Right lobe of liver (tissue), 4 donors: ENCODE data around the gene SYPL1.

Source experiments
- CTCF ChIP-seq, 4 donors: fragments of 200-600 bp in 3 of 4; fragments of 450-650 bp in 1 of 4; IDR thresholded peaks; one replicate each; pipeline versions ENCODE4 v1.5.1 to v1.8.0; 2016 to 2022; ENCODE audit warnings: antibody characterized with exemption in 4 of 4, mild to moderate bottlenecking in 2 of 4
- POLR2A ChIP-seq: fragments of 450-650 bp; IDR thresholded peaks from one replicate; pipeline ENCODE4 v1.6.1; 2017; ENCODE audit warnings: antibody characterized with exemption, mild to moderate bottlenecking
- donor health status: DM: no; HTN: no; CAD: no.
- donor health status: DM: no; HTN: no; CAD: no.
- donor health status: DM: no; HTN: yes; CAD: no.

- TF ChIP-seq POLR2A (no peak), CTCF (IDR thresholded peaks at IDR 0.05) (no peak)
Measured at GRCh38 chr7:106088014-106088413, 24.1 kb downstream of the SYPL1 start.
